ENCODE results near the gene ATP6V1D. TPM values are rescaled to one million over a fixed set of nuclear protein-coding genes. Genes with fewer than 3 reads are reported as not detected.

Gene ATP6V1D
- polyA plus RNA-seq, 1 donor: 71.0 TPM

Other genes with a start within 250 kb of the ATP6V1D start
- gene GARIN2, start 170.4 kb downstream of the ATP6V1D start, polyA plus RNA-seq: 0.48 TPM
- 36.2 TPM for gene PALS1, start 118.4 kb downstream of the ATP6V1D start, polyA plus RNA-seq
- gene EIF2S1, start 524 bp upstream of the ATP6V1D start, polyA plus RNA-seq: 85.7 TPM
- 39.6 TPM for gene PLEK2, start 52.4 kb upstream of the ATP6V1D start, polyA plus RNA-seq
- gene TMEM229B, start 128.9 kb upstream of the ATP6V1D start, polyA plus RNA-seq: 11.9 TPM
- gene PLEKHH1, start 173.5 kb upstream of the ATP6V1D start, polyA plus RNA-seq: 110 TPM
- 51.4 TPM for gene PIGH, start 240.5 kb upstream of the ATP6V1D start, polyA plus RNA-seq